HK-2 (cell line): ENCODE results near the gene MAGEB4.
"Not testable (repeated sequence)": the region's sequence is repeated elsewhere in the genome, so short reads cannot be mapped to it uniquely, and the experiment has no call there.

Source experiments
- DNase-seq: peaks from one replicate; pipeline ENCODE4 v3.0.0-alpha.2; 2018; ENCODE audit not compliant: unreplicated experiment

MAGEB4 gene, protein sequence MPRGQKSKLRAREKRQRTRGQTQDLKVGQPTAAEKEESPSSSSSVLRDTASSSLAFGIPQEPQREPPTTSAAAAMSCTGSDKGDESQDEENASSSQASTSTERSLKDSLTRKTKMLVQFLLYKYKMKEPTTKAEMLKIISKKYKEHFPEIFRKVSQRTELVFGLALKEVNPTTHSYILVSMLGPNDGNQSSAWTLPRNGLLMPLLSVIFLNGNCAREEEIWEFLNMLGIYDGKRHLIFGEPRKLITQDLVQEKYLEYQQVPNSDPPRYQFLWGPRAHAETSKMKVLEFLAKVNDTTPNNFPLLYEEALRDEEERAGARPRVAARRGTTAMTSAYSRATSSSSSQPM

DNA sequence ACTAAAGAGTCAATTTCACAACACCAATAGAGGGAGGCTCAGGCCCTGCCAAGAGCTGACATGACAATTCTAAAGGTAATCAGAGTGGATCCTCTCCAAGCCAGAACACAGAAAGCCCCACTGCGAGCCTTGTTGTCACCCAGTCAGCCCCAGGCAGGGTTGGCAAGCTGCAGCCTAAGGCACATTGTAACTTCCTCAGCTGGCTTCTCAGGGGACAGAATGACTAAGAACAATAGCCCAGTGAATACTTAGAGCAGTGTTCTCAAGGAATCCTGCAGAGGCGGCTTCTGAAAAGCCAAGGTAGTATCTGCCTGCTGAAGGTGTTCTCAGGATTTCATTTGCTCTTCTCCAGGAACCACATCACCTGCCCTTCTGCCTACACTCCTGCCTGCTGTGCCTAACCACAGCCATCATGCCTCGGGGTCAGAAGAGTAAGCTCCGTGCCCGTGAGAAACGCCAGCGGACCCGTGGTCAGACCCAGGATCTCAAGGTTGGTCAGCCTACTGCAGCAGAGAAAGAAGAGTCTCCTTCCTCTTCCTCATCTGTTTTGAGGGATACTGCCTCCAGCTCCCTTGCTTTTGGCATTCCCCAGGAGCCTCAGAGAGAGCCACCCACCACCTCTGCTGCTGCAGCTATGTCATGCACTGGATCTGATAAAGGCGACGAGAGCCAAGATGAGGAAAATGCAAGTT lies at the start of gene MAGEB4:
Gene MAGEB4 (plus strand): TSS at position 277 of the 692 bp plus-strand sequence. CDS start 136 bp downstream, at position 413.
- no peak for DNase-seq

DNA sequence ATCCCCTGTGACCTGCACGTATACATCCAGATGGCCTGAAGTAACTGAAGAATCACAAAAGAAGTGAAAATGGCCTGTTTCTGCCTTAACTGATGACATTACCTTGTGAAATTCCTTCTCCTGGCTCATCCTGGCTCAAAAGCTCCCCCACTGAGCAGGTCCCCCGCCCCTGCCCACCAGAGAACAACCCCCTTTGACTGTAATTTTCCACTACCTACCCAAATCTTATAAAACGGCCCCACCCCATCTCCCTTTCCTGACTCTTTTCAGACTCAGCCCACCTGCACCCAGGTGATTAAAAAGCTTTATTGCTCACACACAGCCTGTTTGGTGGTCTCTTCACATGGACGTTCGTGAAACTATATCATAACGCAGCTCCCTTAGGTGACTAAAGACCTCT lies 47.9 kb upstream of the MAGEB4 start:
- not testable (repeated sequence) for DNase-seq

DNA sequence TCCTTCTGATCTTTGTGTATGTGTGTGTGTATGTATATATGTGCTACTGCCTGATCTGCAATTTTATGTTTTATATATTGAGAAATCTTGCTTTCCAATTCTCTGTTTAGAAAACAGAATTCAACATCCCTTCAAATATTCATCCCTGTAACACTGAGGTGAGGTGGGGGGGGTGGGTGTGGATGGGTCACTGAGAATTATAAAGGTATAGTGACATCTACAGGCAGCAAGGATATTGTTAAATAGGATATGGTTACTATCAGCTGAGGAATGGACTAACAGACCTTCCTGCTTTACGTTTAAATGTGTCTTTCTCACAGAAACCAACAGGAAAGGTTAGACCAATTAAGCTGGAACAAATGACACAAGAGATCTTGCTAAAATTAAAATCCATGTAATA lies 45.5 kb upstream of the MAGEB4 start:
- DNase-seq: no peak

DNA sequence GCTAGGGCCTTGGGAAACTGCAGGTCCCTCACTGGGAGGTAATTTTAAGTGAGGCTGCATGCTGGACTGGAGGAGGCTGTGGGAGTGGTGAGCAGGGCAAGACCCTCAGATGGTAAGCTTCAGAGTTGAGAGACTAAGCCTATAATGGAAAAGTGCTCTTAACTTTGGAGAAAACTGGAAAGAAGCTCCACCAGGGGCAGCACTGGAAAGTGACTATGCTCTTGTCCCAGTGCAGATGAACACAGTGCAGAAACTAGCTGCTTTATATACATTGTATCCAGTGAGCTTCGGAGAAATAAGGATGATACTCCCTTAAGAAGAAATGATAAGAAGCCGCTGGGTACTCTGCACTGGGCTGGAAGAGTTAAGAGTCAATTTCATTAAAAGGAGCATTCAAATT lies 29.6 kb upstream of the MAGEB4 start:
- no peak for DNase-seq

DNA sequence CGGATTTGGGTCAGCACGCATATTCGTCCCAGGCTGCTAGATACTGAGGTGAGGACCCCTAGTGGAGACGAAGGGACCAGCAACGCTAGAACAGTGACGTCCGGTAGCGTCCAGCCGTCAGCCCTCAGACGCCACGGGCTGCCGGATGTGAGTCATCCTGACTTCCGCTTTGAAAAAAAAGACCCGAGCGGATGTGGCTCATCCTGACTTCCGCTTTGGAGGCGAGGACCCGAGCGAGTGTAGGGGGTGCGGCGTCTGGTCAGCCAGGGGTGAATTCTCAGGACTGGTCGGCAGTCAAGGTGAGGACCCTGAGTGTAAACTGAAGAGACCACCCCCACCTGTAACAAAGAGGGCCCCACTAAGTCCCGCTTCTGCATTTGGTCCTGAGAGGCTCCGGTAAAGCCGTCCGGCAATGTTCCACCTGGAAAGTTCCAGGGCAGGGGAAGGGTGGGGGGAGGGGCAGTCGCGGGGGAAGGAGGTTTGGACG lies 26.4 kb upstream of the MAGEB4 start, which contains the start of gene MAGEB2:
Gene MAGEB2 (plus strand): TSS at position 207 of the 487 bp plus-strand sequence. CDS start 3,018 bp downstream, outside the sequence.
- no peak for DNase-seq

DNA sequence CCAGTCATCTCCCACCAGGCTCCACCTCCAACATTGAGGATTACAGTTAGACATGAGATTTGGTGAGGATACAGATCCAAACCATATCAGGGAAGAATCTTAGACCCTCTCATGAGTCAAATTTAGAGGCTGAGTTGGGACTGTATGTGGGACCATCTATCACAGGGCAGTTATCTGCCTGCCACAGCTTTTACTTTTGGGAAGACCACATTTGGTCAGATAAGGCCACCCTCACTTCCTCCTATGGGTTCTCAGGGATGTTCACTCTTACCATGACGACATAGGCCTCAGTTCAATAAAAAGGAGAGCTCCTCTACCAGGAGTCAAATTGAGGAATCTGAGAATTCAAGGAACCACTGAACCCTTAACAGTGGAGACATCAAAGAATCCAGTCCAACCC lies 24.3 kb upstream of the MAGEB4 start:
- no peak for DNase-seq

DNA sequence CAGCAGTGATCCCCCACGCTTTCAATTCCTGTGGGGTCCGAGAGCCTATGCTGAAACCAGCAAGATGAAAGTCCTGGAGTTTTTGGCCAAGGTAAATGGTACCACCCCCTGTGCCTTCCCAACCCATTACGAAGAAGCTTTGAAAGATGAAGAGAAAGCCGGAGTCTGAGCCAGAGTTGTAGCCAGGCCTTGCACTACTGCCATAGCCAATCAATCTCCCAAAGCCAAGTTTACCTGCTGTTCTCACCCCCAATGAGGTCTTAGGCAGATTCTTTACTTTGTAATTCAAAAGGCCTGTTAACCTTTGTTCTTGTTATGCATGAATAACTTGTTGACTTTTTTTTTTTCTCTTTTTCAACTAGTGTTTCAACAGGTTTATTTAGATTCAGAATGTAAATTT lies 22.4 kb upstream of the MAGEB4 start:
- no peak for DNase-seq

DNA sequence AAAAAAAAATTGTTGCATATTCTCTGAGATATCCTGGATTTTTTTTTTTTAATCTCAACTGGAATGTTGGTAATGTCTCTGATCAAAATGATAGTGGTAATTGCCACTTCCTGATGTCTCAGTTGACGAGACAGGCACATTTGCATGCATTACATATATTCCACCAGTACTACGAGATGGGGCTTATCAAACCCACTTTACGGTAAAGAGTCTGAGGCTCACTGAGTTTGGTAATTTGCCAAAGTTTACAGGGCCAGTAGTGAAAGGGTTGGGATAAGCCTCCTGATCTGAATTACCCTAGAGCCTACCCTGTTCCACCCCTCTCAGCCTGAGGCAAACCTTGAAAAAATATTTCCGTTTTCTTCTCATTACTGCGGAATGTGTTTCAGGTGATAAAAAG lies 21.1 kb upstream of the MAGEB4 start:
- DNase-seq: no peak

DNA sequence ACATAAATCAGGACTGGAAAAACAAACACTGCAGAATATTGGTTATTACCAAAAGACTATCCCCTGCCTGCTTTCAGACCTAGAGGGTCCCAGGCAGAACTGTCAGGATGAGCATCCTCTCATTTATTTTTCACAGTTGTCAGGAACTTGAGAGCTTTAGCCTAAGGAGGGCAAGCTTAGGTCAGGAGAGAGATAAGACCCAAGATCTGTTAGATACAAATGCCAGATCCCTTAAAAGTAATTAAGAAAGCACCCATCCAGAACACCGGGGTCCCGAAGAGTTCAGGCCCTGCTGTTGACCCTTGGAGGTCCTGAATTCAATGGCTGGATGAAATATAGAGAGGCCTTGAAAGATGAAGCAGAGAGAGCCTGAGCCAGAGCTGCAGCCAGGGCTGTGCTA lies 17.3 kb upstream of the MAGEB4 start:
- no peak for DNase-seq

DNA sequence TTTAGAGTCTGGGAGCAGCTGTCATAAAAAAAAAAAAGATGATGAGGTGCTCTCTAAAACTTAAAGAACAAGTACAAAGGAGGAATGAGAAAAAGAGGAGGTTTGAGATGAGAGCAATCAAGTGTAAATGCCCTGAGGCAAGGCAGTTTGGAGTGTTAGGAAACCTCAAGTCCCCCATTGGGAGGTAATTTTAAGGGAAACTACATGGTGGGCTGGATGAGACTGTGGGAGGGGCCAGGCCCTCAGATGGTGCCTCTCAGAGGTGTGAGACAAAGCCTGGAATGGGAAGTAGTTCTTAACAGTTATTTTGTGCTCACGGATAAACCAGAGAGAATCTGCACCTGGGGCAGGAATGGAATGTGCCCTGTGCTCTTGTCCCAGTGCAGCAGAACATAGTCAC lies 13.3 kb upstream of the MAGEB4 start:
- no peak for DNase-seq

DNA sequence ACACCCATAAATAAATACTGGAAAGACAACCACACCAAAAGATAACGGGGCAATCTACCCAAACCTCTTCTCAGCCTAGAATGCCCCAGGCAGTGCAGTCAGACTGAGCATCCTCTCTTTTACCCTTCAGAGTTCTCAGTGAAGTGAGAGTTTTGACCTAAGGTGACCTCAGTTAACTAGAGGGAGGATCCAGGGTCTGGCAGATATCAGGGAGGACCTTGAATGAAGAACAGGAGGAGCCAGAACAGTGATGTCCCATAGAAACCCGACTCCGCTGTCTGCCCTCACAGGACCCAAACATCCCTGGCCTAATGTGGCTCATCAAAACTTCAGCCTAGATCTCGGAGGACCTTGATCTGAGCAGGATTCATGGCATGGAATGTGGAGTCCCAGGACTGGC lies 11.4 kb upstream of the MAGEB4 start, which contains the start of gene MAGEB3:
Gene MAGEB3 (plus strand): TSS at position 263 of the 400 bp plus-strand sequence. CDS start 5,268 bp downstream, outside the sequence.
- DNase-seq: no peak

DNA sequence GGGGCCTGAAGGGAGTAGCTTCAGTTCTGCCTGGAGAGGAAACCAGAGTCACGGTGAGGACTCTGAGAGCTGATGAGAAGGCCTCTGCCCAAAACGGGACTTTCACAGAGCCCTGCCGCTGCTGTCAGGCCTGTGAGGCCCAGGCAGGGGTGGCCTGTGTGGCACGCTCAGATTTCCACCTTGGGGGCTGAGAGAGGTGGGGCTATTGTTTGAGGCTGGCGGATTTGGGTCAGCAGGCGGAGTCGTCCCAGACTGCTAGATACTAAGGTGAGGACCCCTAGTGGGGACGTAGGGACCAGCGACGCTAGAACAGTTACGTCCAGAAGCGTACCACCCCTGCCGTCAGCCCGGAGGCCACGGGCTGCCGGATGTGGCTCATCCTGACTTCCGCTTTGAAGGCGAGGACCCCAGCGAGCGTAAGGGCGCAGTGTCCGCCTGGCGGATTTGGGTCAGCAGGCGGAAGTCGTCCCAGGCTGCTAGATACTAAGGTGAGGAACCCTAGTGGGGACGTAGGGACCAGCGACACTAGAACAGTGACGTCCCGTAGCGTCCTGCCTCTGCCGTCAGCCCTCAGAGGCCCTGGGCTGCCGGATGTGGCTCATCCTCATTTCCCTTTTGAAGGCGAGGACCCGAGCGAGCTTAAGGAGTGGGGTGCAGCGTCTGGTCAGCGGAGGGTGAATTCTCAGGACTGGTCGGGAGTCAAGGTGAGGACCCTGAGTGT lies 5.1 kb downstream of the MAGEB4 start, which contains the start of gene MAGEB1:
Gene MAGEB1 (plus strand): TSS at position 378 of the 721 bp plus-strand sequence. CDS start 3,348 bp downstream, outside the sequence.
- DNase-seq: no peak

DNA sequence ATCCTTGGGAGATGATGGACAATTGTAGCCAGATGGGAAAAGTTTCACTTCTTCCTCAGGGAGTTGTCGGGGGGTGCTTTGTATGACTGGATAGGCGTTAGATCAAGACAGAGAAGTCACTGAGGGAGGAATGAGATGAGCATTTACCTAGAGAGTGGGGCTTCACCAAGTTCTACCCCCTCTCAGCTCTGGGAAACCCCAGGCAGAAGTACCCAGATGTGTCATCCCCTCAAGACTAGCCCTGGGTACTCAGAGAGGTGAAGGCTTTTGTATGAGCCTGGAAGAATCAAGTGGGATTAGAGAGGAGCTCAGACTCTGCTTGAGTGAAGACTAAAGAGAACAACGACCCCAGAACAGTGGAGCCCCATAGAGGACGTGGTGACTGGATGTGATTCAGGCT lies 7.1 kb downstream of the MAGEB4 start:
- DNase-seq: no peak

DNA sequence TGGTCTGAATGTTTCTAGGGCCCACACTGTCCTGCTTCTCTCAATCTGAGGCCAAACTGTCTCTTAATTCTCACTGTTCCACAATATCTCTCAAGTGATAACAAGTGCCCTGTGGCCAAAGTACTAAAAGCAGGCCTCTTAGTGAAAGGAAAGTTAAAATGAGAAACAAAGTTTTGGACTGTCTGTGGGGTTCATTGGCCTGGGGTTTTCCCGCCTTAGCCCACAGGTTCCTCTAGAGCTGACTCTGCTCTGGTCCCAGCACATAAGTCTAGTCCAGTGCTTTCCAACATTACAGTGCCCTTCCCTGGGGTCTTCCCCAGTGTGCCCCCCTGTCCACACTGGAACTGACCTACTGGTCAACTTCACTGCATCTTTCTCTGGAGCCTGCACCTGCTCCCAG lies 11.5 kb downstream of the MAGEB4 start:
- no peak for DNase-seq

DNA sequence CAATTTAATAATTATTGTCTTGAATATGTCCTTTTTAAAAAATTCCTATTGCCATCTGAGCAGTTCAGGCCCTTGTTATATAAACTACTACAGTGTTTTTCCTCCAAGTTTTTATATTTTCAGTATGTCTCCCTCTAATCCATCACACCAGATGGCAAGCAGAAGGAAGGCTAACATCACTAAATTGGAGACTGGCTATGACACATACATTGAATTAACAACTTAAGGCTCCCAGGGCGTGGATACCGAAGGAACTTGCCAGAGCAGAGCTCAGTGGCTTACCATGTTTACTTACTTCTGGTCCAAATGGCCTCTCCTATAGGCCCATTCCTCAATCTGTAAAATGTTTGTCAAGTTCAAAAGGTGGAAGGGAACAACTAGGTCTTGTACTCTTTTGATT lies 18.1 kb downstream of the MAGEB4 start:
- no peak for DNase-seq

DNA sequence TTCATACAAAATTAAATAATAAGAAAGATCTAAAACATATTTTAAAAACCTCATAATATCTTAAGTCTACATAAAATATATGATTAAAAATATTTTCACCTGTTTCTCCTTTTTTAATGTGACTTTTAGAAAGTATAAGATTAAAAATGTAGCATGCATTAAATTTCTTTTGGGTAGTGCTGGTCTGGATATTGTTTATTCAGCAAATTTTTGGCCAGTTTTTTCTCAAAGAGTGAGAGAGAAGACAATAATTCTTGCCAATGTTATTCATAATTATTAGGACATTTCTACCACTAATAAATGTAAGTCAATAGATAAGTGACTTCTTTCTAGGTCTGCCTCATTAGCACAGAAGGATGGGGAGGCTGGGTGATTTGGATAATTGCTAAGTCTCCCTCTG lies 19.2 kb downstream of the MAGEB4 start:
- DNase-seq: no peak

DNA sequence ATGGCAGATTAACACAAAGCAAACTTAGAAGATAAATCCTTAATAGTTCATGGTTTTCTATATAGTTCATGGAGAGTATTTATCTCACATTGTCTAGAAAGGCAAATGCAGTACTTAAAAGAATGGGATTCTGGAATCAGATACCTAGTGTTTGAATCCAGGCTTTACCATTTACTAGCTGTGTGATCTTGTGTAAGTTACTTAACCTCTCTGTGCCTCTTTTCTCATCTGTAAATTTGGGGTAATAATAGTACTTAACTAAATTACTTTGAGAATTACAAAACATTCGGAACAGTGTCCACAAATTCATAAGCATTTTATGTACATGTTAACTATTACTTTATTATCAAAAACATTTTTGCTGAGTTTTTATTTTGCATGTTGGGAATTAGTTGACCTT lies 21.0 kb downstream of the MAGEB4 start:
- no peak for DNase-seq

DNA sequence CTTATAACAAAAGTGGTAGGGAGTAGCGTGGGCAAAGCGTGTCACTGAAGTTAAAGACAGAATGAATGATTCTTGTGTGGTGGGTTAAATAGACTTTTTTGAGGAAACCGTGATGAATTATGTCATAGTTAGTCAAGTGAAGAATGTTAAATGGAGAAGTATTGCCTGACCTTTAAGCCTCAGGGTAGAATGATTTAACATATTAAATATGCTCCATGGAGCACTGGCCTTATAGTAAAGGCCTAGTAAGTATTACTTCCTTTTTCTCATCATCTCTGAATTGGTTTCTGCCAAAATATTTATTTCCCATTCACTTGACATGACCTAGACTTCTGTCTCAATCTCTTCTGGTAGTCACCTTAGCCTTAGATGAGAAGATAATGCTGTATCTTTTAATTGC lies 28.8 kb downstream of the MAGEB4 start:
- no peak for DNase-seq

DNA sequence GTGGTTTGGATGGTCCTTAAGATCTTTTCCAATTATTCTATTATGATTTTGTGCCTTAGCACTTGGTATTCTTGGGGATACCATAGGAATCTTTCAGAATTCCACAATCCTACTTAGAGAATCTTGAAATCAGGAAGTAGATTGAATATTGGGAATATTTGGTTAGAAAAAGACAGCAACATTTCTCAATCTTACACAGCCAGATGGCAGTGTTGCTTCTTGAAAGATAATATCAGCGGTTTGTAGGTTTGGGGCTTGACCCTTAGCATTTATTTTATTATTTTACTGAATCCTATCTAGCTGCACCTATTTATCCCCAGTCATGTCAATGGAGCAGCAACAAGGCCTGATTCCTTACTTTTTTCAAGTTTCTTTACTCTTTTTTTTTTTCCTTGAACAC lies 33.7 kb downstream of the MAGEB4 start:
- DNase-seq: no peak

DNA sequence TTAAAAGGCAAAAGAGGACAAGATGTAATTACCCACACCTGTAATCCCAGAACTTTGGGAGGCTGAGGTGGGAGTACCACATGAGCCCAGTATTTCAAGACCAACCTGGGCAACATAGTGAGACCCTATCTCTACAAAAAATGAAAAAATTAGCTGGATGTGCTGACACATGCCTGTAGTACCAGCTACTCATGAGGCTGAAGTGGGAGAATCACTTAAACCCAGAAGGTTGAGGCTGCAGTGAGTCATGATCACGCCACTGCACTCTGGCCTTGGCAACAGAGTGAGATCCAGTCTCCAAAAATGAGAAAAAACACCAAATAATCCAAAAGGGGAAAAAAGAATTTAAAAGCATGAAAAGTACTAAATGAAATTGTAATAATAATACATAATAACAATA lies 36.6 kb downstream of the MAGEB4 start:
- peak; percentile 1 for DNase-seq

DNA sequence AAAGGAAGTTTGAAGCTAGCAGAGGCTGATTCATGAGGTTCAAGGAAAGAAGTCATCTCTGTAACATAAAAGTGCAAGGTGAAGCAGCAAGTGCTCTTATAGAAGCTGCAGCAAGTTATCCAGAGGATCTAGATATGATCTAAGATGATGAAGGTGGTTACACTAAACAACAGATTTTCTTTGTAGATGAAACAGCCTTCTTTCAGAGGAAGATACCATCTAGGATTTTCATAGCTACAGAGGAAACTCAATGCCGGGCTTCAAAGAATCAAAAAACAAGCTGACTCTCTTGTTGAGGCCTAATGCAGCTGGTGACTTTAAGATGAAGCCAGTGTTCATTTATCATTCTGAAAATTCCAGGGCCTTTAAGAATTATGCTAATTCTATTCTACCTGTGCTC lies 38.6 kb downstream of the MAGEB4 start:
- DNase-seq: no peak

DNA sequence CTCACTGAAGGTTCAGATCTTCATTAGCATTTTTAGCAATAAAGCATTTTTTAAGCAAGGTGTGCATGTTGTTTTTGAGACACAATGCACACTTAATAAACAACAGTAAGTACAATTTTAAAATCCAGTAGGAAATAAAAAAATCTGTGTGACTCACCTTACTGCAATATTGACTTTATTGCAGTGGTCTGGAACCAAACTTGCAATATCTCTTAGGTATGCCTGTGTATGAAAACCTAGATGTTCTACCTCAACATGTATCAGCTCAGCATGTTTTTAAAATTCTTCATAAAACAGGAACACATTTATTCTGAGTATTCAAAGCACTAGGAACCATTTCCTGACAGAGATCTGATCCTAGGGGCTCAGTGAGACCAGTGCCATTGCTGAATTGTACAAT lies 40.7 kb downstream of the MAGEB4 start:
- DNase-seq: no peak
